NCI-H128 (cell line): ENCODE measurements around the gene TINAGL1.
"Not testable (repeated sequence)": the region's sequence is repeated elsewhere in the genome, so short reads cannot be mapped to it uniquely, and the experiment has no call there.

Source experiments
- DNase-seq: peaks from one replicate; lab custom pipeline; 2025; ENCODE audit not compliant: unreplicated experiment; lab: John Stamatoyannopoulos, UW

TINAGL1 gene

DNA sequence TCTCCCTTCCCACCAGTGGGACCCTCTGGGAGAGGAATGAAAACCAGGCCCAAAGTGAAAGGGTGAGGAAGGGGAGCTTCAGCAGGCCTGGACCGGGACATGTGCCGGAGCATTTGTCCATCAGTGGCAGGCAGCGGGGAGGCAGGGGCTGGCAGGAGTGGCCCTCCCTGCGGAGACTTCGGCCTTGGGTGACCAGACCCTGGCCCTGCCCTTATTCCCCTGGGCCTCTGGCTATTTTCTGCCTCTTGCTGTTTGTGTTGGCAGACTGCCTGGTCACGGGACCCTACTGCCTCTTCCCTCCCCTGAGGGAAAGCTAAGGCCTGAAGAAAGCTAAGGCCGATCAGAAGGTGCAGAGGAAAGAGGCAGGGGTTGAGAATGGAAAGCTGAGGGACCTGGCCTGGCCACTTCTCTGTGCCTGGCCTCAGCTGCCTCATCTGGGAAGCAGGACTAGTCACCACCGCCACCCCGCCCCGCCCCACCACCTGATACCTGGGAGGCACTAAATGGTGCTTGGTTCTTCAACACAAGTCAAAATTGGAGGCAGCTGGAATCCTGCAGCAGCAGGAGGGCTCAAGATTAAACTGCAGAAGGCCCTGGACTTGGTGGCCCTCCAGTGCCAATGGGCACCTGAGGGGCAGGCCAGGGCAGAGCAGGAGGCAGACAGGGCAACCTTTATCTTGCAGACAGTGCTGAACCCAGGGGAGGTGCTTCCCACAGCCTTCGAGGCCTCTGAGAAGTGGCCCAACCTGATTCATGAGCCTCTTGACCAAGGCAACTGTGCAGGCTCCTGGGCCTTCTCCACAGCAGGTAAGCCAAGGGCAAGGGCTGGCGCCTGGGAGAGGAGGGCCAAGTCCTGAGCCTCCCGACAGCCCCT, 7.9 kb downstream of the TINAGL1 start:
- no peak for DNase-seq

DNA sequence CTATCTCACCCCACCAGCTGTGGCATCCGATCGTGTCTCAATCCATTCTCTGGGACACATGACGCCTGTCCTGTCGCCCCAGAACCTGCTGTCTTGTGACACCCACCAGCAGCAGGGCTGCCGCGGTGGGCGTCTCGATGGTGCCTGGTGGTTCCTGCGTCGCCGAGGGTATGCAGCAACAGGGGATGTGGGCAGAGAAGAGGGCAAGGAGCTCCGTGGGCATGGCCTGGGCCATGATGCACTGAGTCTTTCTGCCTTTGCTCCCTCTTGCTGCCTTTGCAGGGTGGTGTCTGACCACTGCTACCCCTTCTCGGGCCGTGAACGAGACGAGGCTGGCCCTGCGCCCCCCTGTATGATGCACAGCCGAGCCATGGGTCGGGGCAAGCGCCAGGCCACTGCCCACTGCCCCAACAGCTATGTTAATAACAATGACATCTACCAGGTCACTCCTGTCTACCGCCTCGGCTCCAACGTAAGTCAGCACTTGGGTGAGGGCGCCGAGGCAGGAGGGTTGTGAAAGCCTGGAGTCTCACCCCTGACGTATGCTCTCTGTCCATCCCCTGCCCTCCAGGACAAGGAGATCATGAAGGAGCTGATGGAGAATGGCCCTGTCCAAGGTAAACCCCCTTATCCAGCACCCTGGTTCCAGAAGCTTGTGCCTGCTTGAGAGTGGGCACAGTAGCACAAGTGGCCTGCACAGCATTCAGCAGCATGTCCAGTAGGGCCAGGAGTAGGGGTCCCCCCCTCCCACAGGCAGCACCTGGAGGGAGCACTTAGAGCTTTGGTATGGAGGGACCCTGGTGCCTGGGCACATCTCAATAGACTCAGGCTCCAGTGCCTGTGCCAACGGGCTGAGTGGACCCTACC, 8.8 kb downstream of the TINAGL1 start:
- no peak for DNase-seq

DNA sequence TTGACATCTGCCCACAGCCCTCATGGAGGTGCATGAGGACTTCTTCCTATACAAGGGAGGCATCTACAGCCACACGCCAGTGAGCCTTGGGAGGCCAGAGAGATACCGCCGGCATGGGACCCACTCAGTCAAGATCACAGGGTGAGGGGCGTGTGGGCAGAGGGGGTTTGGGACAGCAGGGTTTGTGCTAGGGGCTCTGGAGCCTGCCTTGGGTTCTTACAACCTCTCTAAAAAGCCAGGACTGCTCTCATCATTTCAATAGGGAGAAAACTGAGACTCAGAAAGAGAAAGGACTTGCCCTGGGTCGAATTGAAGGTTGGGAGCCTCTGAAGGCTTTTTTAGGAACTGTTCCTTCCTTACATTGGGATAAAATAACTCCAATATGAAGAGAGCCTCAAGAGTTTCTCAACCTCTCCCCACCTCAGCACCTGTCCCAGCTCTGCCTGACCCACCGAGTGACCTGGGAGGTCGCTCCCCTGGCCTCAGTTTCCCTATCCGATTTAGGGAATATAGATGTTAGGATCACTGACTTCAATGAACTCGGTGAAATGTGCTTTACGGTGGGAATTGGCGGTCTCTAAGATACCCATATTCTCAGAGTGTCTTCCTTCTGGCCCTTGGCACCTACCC, 9.5 kb downstream of the TINAGL1 start:
- no peak for DNase-seq

DNA sequence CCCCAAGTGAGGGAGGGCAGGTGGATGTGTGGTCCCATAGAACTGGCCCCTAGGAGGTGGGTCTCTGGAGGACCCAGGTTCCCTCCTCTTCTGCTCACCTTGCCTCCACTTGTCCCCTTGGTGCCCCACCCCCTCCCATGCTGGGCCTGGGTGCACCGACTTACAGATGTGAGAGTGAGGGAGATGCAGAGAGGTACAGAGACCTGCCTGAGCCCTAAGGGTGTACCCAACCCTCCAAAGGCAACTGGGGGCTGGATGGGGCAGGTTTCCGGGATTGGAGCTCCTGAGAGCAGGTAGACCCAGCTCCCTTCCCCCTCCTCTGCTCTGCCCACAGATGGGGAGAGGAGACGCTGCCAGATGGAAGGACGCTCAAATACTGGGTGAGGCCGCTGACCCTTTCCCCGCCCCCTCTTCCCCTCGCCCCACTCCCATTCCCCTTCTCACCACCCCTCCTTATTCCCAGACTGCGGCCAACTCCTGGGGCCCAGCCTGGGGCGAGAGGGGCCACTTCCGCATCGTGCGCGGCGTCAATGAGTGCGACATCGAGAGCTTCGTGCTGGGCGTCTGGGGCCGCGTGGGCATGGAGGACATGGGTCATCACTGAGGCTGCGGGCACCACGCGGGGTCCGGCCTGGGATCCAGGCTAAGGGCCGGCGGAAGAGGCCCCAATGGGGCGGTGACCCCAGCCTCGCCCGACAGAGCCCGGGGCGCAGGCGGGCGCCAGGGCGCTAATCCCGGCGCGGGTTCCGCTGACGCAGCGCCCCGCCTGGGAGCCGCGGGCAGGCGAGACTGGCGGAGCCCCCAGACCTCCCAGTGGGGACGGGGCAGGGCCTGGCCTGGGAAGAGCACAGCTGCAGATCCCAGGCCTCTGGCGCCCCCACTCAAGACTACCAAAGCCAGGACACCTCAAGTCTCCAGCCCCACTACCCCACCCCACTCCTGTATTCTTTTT, 10.3 kb downstream of the TINAGL1 start:
- DNase-seq, result no peak

DNA sequence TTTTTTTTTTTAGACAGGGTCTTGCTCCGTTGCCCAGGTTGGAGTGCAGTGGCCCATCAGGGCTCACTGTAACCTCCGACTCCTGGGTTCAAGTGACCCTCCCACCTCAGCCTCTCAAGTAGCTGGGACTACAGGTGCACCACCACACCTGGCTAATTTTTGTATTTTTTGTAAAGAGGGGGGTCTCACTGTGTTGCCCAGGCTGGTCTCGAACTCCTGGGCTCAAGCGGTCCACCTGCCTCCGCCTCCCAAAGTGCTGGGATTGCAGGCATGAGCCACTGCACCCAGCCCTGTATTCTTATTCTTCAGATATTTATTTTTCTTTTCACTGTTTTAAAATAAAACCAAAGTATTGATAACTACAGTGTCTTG, 11.0 kb downstream of the TINAGL1 start:
- DNase-seq, result not testable (repeated sequence)

DNA sequence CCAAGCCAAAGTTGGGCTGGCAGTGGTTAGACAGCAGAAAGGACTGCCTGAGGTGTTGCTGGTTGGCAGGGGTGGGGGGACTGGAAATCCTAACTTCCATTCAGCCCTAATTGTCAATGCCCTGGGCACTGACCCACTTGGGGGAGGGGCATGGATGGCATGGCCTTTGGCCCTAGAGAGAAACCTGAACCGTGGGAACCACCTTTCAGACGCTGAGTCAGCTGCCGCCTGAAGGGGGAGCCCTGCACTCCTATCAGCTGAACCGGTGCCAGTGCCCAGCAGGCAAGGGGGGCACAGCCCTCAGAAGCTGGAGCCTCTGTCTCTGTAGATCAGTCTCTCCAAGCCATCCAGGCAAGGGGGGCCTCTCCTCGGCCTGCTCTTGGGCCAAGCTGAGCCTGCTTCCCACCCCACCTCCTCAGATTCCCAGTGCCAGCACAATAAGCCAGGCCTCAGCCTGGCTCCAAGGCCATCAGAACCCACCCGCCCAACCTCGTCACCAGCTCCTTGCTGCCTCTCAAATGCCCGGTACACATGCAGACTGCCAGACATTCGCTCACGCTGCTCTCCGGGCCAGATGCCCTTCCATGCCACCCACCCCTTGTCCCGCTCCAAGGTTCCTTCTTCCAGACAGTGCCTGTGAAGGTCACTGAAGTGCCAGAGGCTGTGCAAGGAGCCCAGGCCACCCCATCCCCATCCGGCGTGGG, 11.6 kb downstream of the TINAGL1 start:
- DNase-seq, result peak; percentile 32

DNA sequence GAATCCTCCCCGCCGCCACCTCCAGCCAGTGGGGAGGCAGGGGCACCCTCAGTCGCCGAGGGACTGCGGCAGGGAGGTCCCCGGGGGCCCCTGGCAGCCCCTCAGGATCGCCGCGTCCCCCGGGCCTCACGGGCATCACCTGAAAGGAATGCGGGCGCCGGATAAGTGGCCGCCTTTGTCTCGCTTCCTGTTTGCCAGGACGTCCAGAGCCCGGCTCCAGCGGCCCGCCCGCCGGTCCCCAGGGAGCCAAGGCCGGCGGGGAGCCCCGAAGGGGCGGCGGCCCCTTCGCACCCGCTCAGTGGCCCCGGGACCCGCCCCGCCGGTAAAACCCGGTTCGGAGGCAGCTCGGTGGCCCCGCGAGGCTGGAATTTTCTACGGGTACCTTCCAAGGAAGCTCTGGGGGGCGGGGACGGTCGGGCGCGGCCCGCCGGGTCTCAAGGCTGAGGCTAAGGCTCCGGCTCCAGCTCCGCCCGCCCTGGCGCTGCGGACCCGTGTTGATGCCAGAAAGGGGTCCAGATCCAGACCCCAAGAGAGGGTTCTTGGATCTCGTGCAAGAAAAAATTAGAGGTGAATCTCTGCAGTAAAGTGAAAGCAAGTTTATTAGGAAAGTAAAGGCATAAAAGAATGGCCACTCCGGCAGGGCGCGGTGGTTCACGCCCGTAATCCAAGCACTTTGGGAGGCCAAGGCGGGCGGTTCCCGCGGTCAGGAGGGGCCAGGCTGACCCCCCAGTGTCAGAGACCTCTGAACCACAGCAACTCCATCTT, 12.6 kb downstream of the TINAGL1 start:
- no peak for DNase-seq

GRCh38 chr1:31591425-31592093, 15.2 kb downstream of the TINAGL1 start:
- DNase-seq, result no peak

DNA sequence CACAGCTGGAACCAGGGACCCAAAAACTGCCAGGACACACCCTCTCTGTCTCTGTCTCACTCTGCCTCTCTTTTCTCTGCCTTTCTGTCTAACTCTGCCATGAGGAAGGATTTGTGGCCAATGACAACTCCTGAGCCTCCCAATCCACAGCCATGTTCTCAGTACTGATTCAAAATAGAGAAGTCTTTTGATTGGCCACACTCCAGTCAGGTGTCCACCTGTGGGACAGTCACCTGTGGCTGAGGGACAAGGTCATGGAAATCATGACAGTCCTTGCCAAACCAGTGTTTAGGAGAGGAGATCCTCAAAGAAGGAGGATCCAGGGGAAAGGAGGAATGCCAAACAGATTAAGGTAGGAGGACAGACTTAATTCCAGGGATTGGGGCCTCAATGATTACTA, 15.8 kb downstream of the TINAGL1 start:
- DNase-seq, result no peak

GRCh38 chr1:31593136-31593665, 16.9 kb downstream of the TINAGL1 start:
- DNase-seq, result no peak

DNA sequence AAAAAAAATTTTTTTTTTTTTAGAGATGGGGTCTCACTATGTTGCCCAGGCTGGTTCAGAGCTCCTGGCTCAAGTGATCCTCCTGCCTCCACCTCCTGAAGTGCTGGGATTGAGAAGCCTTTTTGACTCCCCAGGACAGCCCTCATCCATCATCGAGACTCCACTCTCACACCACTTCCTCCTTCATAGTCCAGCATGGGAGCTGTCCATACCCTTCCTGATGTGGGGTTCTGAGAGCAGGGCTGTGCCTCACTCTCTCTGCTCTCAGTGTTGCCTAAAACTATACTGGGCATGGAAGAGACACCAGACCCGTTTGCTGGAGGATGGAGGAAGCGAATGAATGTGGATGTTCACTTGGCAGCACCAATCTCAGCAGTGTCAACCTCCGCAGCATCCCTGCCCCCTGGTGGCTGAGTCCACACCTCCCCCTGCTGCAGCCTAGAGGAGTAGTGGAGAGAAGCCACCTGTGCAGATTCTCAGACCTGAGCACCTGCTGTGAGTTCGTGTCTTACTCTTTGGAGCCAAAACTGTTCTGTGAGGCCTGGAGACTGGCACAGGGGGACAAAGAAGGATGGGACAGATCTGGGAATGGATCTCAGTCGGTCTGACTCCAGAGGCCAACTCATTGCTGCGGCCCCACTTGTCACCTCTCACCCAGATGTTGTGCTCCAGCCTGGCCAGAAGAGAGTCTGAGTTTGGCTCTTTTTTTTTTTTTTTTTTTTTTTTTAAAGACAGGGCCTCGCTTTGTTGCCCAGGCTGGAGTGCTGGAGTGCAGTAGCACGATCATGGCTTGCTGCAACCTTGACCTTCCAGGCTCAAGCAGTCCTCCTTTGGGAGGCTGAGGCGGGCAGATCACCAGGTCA, 17.7 kb downstream of the TINAGL1 start:
- peak; percentile 26 for DNase-seq

DNA sequence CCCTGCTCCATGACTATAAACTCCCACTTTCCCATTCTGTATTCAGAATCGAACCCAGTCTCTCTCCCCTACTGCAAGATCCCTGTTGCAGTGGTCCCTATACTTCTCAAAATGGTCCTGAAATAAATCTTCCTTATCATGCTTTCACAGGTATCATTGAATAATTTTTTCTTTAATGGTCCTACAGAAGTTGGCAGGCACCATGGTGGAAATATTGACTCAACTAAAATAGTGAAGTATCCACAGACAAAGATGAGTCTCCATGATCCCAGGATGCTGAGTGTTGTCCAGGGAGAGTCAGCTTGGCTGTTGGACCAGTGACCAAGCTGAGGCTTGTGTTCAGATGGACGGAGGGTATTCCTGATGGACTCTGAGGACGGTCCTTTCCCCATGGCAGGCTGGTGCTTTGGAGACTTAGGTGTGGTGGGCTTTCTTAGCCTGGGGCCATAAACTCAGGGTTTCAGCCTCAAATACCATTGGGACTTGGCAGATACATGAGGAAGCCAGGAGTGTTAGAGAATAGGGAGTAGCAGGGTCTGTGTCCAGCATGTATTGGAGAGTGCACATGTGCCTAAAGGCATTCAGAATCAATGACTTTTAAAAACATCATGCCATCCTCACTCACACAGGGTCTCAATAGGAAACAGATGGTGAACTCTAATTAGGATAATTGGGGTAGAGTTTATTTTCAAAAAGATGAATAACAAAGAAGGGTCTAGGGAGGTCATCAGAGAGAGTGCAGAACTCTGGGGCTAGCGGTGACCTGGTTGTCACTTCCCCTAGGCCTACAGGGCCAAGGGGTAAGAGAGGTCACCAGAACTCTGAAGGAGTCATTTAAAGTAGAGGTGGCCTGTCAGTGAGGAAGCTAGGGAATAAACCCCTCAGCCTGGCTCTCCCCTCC, 19.8 kb downstream of the TINAGL1 start:
- DNase-seq, result no peak

DNA sequence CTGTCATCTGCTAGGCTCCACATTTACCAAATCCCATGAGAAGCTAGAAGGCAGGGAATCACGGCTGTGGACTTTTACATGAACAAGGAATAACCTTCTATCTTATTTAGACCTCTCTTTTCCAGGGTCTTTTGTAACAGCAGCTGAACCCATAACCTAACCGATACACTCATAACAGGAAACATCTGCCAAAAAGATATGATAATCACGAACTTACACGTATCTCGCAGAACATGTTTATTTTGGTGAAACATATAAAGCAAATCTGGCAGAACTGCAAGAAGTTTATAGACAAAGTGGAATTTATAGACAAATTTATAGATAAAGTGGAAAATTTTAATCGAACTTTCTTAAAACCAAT, 20.4 kb downstream of the TINAGL1 start:
- no peak for DNase-seq

- DNase-seq, result no peak
Observed at GRCh38 chr1:31598980-31599379, 22.7 kb downstream of the TINAGL1 start.

GRCh38 chr1:31600641-31601040, 24.3 kb downstream of the TINAGL1 start:
- DNase-seq, result no peak

GRCh38 chr1:31602081-31602480, 25.8 kb downstream of the TINAGL1 start:
- no peak for DNase-seq
